GM18517 (cell line): Measurements from ENCODE around the gene LMOD2.

ENCODE experiments used
- ATAC-seq: cut with Tn5 transposase; IDR thresholded peaks from one replicate; pipeline ENCODE4 v1.9.1; 2021; ENCODE audit warnings: mild to moderate bottlenecking, moderate library complexity; ENCODE audit not compliant: unreplicated experiment

Gene LMOD2

DNA sequence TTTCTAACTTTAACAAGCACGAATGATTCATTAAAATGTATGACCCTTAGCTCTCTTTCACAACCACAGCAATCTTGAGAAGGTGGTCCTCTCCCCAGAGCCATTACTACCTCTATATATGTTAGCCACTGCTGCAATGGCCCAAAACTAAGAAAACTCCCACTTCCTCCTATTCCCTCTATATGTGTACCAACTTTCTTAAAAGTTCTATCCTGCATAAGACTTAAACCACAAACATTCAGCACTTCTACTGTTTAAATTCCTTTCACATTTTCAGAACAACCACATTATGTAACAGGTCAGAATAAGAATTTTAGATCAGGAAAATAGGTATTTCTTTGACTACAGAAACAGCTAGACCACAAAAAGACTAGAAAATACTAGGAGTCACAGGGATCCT is 57.0 kb downstream of the LMOD2 start:
- no peak for ATAC-seq
